GM08714 (cell line): Measurements from ENCODE around the gene ZNF691.
A peak's percentile ranks its signal among the peaks of the same experiment; 100 is the strongest.
"Not testable (repeated sequence)": the region's sequence is repeated elsewhere in the genome, so short reads cannot be mapped to it uniquely, and the experiment has no call there.

Experiments
- H3K4me3 ChIP-seq: fragments of 200-500 bp; sonication (Bioruptor generic); 2 replicates; pipeline ENCODE4 v1.5.1; 2014; ENCODE audit warnings: mild to moderate bottlenecking, low read length, inconsistent platforms
- ZNF274 ChIP-seq: IDR thresholded peaks from 2 replicates; pipeline ENCODE4 v1.6.1; 2012; ENCODE audit warnings: mild to moderate bottlenecking, low read depth, low read length

ZNF691 gene

GRCh38 chr1:42846257-42847110 lies at the start of gene ZNF691:
ZNF691 (plus strand) TSS chr1:42846613; CDS start chr1:42849659, 3,046 bp downstream.
- no peak for TF ChIP-seq ZNF274
- peak within 1 kb of the TSS; percentile 97 for H3K4me3 ChIP-seq

- no peak for TF ChIP-seq ZNF274
These were observed 49.0 kb upstream of the ZNF691 start for GRCh38 chr1:42797414-42797813.

GRCh38 chr1:42797979-42798378 lies 48.4 kb upstream of the ZNF691 start:
- H3K4me3 ChIP-seq, result no peak overlapping the region
- no peak for TF ChIP-seq ZNF274

More at GRCh38 chr1:42797414-42797813, 49.0 kb upstream of the ZNF691 start:
- no peak overlapping the region for H3K4me3 ChIP-seq

GRCh38 chr1:42801832-42802473 lies 44.5 kb upstream of the ZNF691 start:
- no peak for TF ChIP-seq ZNF274
- no peak overlapping the region for H3K4me3 ChIP-seq

- H3K4me3 ChIP-seq, result no peak overlapping the region
- no peak for TF ChIP-seq ZNF274
These were observed 40.2 kb upstream of the ZNF691 start for GRCh38 chr1:42806171-42806570.

- TF ChIP-seq ZNF274, result no peak
- no peak overlapping the region for H3K4me3 ChIP-seq
These were observed 39.8 kb upstream of the ZNF691 start for GRCh38 chr1:42806593-42806992.

- TF ChIP-seq ZNF274, result no peak
- no peak overlapping the region for H3K4me3 ChIP-seq
These were observed 39.3 kb upstream of the ZNF691 start for GRCh38 chr1:42807056-42807668.

- not testable (repeated sequence) for H3K4me3 ChIP-seq
These were observed 31.6 kb upstream of the ZNF691 start for GRCh38 chr1:42814815-42815214.

GRCh38 chr1:42815941-42816584 lies 30.4 kb upstream of the ZNF691 start:
- H3K4me3 ChIP-seq, result peak overlapping the region; percentile 93
- TF ChIP-seq ZNF274, result no peak

GRCh38 chr1:42816585-42817439 lies 29.6 kb upstream of the ZNF691 start, which contains the start of the genes ERMAP and SVBP:
ERMAP (plus strand) TSS chr1:42817122; CDS start chr1:42830449, 13,327 bp downstream.
SVBP (minus strand) TSS chr1:42817397; CDS start chr1:42816544, 853 bp downstream.
- no peak for TF ChIP-seq ZNF274

GRCh38 chr1:42817440-42817767 lies 29.0 kb upstream of the ZNF691 start:
- peak overlapping the region; percentile 92 for H3K4me3 ChIP-seq
- TF ChIP-seq ZNF274, result no peak

More at GRCh38 chr1:42816585-42817439, 29.6 kb upstream of the ZNF691 start, which contains the start of the genes ERMAP and SVBP:
- peak within 1 kb of the TSS; percentile 93 for H3K4me3 ChIP-seq

GRCh38 chr1:42817976-42818375 lies 28.4 kb upstream of the ZNF691 start:
- no peak overlapping the region for H3K4me3 ChIP-seq
- TF ChIP-seq ZNF274, result no peak

- no peak for TF ChIP-seq ZNF274
- H3K4me3 ChIP-seq, result no peak overlapping the region
These were observed 25.6 kb upstream of the ZNF691 start for GRCh38 chr1:42820813-42821212.
